ACHN (cell line): Measurements from ENCODE around the gene PTPRM.
A peak's percentile ranks its signal among the peaks of the same experiment; 100 is the strongest.

Experiments
- DNase-seq: peaks from one replicate; pipeline ENCODE4 v3.0.0-alpha.2; 2015
- in situ Hi-C: cut with HindIII; loops from 2 replicates; pipeline ENCODE4 v1.10.0; 2017; ENCODE audit warnings: low sequenced_read_pairs, low pct_ligation_motif_present, low pct_unique_long_range_greater_than_20kb

The PTPRM gene

GRCh38 chr18:8011361-8011760, 444.2 kb downstream of the PTPRM start:
- in situ Hi-C loops, result no loop called here
- no peak for DNase-seq

DNA sequence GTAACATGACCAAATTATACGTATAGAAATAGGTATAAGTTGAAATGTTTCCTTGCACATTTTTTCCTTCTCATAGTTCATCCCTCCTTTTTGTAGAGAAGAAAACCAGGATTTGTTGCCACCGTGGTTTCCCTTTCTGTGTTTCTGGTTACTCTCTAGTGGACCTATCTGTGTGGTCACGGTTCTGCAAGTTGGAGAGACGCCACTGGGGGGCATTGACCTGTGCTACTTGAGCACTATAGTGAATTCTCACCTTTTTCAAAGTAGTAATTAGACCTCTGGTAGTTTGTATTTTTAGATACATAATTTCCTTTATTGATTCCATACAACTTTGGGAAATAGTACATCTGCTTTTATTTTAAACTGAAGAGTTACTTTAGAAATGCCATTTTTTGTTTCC, 444.8 kb downstream of the PTPRM start:
- in situ Hi-C loops, result no loop called here
- DNase-seq, result peak; percentile 2

DNA sequence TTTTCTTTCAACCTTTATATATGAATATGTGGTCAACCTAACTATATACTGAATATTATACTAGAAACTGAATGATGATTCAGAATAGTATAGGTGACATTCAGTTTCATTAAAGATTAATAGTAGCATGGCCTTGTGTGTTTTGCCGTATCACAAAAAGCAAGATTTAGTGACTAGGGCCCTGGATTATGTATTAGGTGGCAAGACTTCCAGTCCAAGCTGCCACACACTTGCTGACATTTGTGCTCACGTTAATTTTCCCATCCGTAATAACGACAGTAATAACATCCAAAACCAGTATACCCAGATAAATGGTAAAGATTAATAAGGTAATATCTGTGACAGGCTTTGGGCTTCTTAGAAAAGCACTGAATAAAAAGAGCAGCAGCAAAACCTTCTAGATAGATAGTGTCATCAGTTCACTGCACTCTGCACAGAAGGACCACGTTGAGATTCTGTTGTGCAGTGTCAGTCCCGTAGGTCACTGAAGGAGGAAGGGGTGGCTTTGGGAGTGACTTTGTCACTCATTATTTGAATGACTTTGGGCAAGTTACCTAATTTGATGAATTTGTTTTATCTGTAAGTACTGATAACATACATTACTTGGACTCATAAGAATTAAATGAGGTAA, 451.7 kb downstream of the PTPRM start:
- DNase-seq, result no peak
- in situ Hi-C loops, result no loop called here

GRCh38 chr18:8019600-8019999, 452.5 kb downstream of the PTPRM start:
- in situ Hi-C loops, result no loop called here
- no peak for DNase-seq

GRCh38 chr18:8020132-8020846, 453.2 kb downstream of the PTPRM start:
- in situ Hi-C loops, result no loop called here
- no peak for DNase-seq

DNA sequence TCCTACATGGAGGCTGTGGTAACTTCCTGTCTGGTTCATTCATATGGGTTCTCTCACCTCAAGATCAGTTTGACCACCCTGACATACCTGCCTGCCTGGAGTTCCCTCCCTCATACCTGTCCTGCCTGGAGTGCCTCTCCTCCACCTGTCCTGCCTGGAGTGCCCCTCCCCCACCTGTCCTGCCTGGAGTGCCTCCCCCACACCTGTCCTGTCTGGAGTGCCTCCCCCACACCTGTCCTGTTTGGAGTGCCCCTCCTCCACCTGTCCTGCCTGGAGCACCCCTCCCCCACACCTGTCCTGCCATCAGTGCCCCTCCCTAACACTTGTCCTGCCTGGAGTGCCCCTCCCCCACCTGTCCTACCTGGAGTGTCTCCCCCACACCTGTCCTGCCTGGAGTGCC, 461.9 kb downstream of the PTPRM start:
- in situ Hi-C loops, result no loop called here
- no peak for DNase-seq

DNA sequence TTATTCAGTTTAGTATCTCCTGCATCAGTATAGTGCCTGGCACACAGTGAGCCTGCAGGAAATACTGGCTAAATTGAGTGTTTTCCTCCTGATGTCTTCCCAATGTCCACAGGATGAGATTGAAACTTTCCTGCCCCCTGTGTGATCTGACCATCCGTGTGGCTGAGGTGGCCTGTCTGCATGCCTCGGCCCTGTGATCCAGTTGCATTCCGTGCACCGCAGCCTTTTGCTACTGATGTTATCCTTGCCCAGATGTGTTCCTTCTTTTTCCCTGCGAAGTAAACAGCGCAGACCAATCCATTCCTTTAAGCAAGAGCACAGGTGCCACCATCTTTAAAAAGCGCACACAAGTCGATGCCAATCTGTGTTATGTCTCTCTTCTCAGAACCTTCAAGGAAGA, 462.6 kb downstream of the PTPRM start:
- no peak for DNase-seq
- in situ Hi-C loops, result no loop called here

- in situ Hi-C loops, result no loop called here
- no peak for DNase-seq
Measured at GRCh38 chr18:8030201-8030600, 463.1 kb downstream of the PTPRM start.

- no peak for DNase-seq
- in situ Hi-C loops, result no loop called here
Measured at GRCh38 chr18:8031496-8031895, 464.4 kb downstream of the PTPRM start.

- in situ Hi-C loops, result no loop called here
- DNase-seq, result peak; percentile 14
Measured at GRCh38 chr18:8034674-8035073, 467.6 kb downstream of the PTPRM start.

DNA sequence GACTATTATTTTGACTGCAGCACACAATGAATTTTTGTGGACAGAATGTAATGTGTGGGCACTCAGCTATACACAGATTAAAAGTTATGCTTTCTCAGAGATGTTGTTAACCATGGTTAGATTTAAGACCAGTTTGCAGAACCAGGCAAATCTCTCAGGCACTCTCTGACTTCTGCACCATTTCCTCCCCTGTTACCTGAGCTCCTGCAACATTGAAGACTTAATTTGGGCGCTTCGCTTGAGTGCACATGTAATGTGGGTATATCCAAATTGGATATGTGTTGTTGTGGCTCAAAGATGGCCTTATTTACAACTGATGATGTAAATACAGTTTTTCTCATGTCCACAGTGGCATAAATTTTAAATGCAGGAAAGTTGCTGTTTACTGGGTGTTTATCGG, 469.4 kb downstream of the PTPRM start:
- in situ Hi-C loops, result no loop called here
- DNase-seq, result no peak

DNA sequence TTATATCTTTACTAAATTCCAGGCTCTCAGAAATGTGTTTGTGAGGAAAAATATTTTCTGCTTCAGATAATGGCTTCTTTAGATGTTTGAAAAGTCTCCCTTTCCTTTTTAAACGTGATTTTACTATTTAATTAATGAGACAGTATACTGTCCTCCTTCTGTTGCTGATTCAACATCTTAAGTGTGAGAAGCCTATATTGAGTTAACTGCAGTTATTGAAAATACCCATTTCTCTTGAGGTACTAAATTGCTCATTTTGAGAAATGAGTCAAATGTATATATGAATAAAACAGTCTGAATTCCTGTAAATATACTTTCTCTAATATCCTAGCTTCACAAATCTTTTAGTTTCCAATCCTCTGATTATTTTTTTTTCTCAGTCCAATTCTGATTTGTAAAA, 470.2 kb downstream of the PTPRM start:
- DNase-seq, result no peak

DNA sequence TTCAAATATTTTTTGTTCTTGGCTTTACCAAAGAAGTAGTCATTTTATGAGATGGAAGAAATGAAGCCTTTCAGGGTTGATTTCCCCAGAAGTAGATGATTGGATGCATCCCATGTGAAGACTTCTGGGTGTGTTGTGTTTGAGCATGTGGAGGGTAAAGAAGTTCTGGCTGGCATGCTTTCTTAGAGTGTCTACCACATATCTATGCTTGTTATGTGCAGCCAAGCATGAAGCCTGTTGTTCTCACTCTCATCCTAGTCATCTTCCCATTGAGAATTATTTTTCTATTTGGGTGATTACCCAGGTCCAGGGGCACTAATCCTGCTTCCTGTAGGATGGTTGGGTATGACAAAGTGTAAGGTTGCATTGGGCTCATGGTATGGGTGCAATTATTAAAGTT, 472.9 kb downstream of the PTPRM start:
- in situ Hi-C loops, result no loop called here
- no peak for DNase-seq

More for the DNA sequence above, 470.2 kb downstream of the PTPRM start:
- in situ Hi-C loops, result no loop called here

- in situ Hi-C loops, result no loop called here
- no peak for DNase-seq
Measured at GRCh38 chr18:8041526-8042111, 474.5 kb downstream of the PTPRM start.

GRCh38 chr18:8044004-8044403, 476.9 kb downstream of the PTPRM start:
- in situ Hi-C loops, result no loop called here
- no peak for DNase-seq

DNA sequence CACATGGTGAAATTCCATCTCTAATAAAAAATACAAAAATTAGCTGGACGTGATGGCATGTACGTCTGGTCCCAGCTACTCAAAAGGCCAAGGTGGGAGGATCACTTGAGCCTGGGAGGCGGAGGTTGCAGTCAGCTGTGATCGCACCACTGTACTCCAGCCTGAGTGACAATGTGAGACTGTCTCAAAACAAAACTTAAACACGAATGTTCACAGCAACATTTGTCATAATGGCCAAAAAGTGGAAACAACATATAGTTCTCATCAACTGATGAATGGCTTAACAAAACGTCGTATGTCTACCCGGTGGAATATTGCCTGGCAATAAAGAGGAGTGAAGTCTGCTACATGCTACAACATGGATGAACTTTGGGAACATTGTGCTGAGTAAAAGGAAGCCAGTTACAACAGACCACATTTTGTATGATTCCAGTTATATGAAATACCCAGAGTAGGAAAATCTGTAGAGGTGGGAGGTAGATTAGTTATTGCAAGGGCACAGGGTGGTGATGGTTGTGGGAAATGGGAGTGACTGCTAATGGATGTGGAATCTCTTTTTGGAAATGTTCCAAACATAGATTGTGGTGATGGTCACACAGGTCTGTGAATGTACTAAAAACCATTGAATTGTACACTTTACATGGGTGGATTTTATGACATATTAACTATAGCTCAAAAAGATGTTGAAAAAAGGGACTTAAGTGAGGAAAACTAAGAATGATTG, 478.2 kb downstream of the PTPRM start:
- in situ Hi-C loops, result no loop called here
- peak; percentile 13 for DNase-seq

GRCh38 chr18:8045884-8046281, 478.8 kb downstream of the PTPRM start:
- in situ Hi-C loops, result no loop called here
- no peak for DNase-seq

- no peak for DNase-seq
- in situ Hi-C loops, result no loop called here
Measured at GRCh38 chr18:8046441-8046840, 479.3 kb downstream of the PTPRM start.

GRCh38 chr18:8049147-8049546, 482.0 kb downstream of the PTPRM start:
- DNase-seq, result no peak
- in situ Hi-C loops, result no loop called here
